ENCODE results near the gene DENND6B.

Gene DENND6B

GRCh38 chr22:50299785-50300619, 26.8 kb downstream of the DENND6B start:
- H3K4me1 ChIP-seq (ENCODE audit: control insufficient read depth, insufficient read depth, low read length), result peaks cover 38% of the 10 kb centered on the region
- peak overlapping the region; percentile 46 for H3K9ac ChIP-seq (ENCODE audit: low read length)
- no peaks in the 10 kb centered on the region for H3K9me3 ChIP-seq (ENCODE audit: control insufficient read depth, low read length)
- no peak for DNase-seq (ENCODE audit: low read depth)
- H3K4me3 ChIP-seq (ENCODE audit: low read length), result peak overlapping the region; percentile 41
- H3K27me3 ChIP-seq (replicated peaks; ENCODE audit: control insufficient read depth, insufficient read depth, low read length), result no peaks in the 10 kb centered on the region
- H3K36me3 ChIP-seq (ENCODE audit: control insufficient read depth, insufficient read depth, low read length, severe bottlenecking), result peaks cover 5% of the 10 kb centered on the region

GRCh38 chr22:50298937-50299784, 27.7 kb downstream of the DENND6B start:
- Histone ChIP-seq H3K9me3 (ENCODE audit: control insufficient read depth, low read length) (no peaks in the 10 kb centered on the region), H3K27me3 (replicated peaks; ENCODE audit: control insufficient read depth, insufficient read depth, low read length) (no peaks in the 10 kb centered on the region), H3K4me3 (ENCODE audit: low read length) (no peak overlapping the region)

GRCh38 chr22:50298266-50298637, 28.6 kb downstream of the DENND6B start:
- H3K4me3 ChIP-seq (ENCODE audit: low read length), result no peak overlapping the region
- H3K9ac ChIP-seq (ENCODE audit: low read length), result no peak overlapping the region
- H3K4me1 ChIP-seq (ENCODE audit: control insufficient read depth, insufficient read depth, low read length), result peaks cover 28% of the 10 kb centered on the region

More at GRCh38 chr22:50298937-50299784, 27.7 kb downstream of the DENND6B start:
- no peak for DNase-seq (ENCODE audit: low read depth)
- Histone ChIP-seq H3K36me3 (ENCODE audit: control insufficient read depth, insufficient read depth, low read length, severe bottlenecking) (peaks cover 10% of the 10 kb centered on the region), H3K4me1 (ENCODE audit: control insufficient read depth, insufficient read depth, low read length) (peaks cover 31% of the 10 kb centered on the region), H3K9ac (ENCODE audit: low read length) (no peak overlapping the region)

GRCh38 chr22:50297510-50298265, 29.1 kb downstream of the DENND6B start:
- Histone ChIP-seq H3K4me3 (ENCODE audit: low read length) (no peak overlapping the region), H3K4me1 (ENCODE audit: control insufficient read depth, insufficient read depth, low read length) (peaks cover 27% of the 10 kb centered on the region), H3K36me3 (ENCODE audit: control insufficient read depth, insufficient read depth, low read length, severe bottlenecking) (peaks cover 11% of the 10 kb centered on the region), H3K9me3 (ENCODE audit: control insufficient read depth, low read length) (no peaks in the 10 kb centered on the region), H3K9ac (ENCODE audit: low read length) (no peak overlapping the region), H3K27me3 (replicated peaks; ENCODE audit: control insufficient read depth, insufficient read depth, low read length) (no peaks in the 10 kb centered on the region)
- no peak for DNase-seq (ENCODE audit: low read depth)

More at GRCh38 chr22:50298266-50298637, 28.6 kb downstream of the DENND6B start:
- H3K27me3 ChIP-seq (replicated peaks; ENCODE audit: control insufficient read depth, insufficient read depth, low read length), result no peaks in the 10 kb centered on the region
- no peaks in the 10 kb centered on the region for H3K9me3 ChIP-seq (ENCODE audit: control insufficient read depth, low read length)
- no peak for DNase-seq (ENCODE audit: low read depth)
- H3K36me3 ChIP-seq (ENCODE audit: control insufficient read depth, insufficient read depth, low read length, severe bottlenecking), result peaks cover 11% of the 10 kb centered on the region

- no peak overlapping the region for H3K4me3 ChIP-seq (ENCODE audit: low read length)
- H3K4me1 ChIP-seq (ENCODE audit: control insufficient read depth, insufficient read depth, low read length), result peaks cover 24% of the 10 kb centered on the region
- peaks cover 11% of the 10 kb centered on the region for H3K36me3 ChIP-seq (ENCODE audit: control insufficient read depth, insufficient read depth, low read length, severe bottlenecking)
- H3K27me3 ChIP-seq (replicated peaks; ENCODE audit: control insufficient read depth, insufficient read depth, low read length), result no peaks in the 10 kb centered on the region
- no peaks in the 10 kb centered on the region for H3K9me3 ChIP-seq (ENCODE audit: control insufficient read depth, low read length)
- no peak for DNase-seq (ENCODE audit: low read depth)
- H3K9ac ChIP-seq (ENCODE audit: low read length), result no peak overlapping the region
These were observed 29.9 kb downstream of the DENND6B start for GRCh38 chr22:50296658-50297490.

DNA sequence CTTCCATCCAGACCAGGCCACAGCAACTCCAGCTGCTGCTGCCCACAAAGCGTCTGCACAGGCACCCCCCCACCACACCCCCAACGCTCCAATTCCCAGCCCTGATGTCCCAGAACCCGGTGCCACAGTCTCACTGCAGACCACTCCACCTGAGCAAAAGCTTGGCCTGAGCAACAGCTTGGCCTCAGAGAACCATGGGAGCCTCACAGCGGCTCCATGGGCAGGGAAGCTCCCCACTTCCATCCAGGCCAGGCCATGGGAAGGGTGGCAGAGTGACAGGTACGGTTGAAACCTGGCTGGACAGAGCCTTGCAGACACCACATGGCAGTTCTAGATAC, 32.5 kb downstream of the DENND6B start:
- H3K9ac ChIP-seq (ENCODE audit: low read length), result peak overlapping the region; percentile 80
- H3K9me3 ChIP-seq (ENCODE audit: control insufficient read depth, low read length), result no peaks in the 10 kb centered on the region
- DNase-seq (ENCODE audit: low read depth), result no peak
- peak overlapping the region; percentile 47 for H3K4me3 ChIP-seq (ENCODE audit: low read length)
- H3K36me3 ChIP-seq (ENCODE audit: control insufficient read depth, insufficient read depth, low read length, severe bottlenecking), result peaks cover 20% of the 10 kb centered on the region
- H3K4me1 ChIP-seq (ENCODE audit: control insufficient read depth, insufficient read depth, low read length), result peaks cover 20% of the 10 kb centered on the region
- no peaks in the 10 kb centered on the region for H3K27me3 ChIP-seq (replicated peaks; ENCODE audit: control insufficient read depth, insufficient read depth, low read length)

DNA sequence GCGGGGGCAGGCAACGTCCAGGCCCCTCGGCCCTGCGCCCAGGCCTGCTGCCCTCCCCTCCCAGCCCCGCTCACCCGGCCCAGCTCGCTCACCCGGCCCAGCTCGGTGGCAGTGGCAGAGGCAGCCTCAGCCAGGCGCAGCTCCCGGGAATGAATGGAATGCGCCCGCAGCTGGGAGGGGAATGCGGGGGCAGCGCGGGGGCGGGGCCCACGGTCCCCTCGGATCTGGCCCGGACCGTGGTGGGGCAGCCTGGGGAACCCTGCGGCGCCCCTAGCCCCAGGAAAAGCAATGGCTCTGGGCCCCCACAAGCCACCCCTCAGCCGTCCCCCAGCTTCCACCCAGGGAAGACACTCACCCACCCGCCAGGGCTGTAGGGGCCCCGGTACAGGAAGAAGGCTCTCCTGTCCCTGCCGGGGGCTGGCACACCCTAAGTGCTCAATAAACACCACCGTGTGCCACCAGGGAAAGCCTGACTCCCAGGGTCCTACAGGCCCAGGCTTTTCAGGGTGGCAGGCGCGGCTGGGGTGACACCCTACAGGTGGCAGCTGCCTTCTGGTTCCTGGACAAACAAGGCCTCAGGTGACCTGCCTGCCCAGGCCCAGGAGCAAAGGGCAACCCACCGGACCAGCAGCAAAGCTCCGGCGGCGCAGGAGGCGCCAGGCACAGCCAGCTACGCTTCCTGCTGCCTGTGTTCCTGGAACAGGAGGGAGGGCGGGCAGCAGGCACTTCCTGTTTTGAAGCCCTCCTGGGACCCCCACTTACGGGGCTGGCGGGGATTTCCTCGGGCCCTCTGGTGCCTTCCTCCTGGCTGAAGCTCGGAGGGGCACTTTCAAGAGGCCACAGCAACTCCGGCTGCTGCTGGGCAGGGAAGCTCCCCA, 33.1 kb downstream of the DENND6B start:
- peak; percentile 89 for DNase-seq (ENCODE audit: low read depth)
- peak overlapping the region; percentile 47 for H3K4me3 ChIP-seq (ENCODE audit: low read length)
- peaks cover 20% of the 10 kb centered on the region for H3K4me1 ChIP-seq (ENCODE audit: control insufficient read depth, insufficient read depth, low read length)
- H3K9ac ChIP-seq (ENCODE audit: low read length), result peak overlapping the region; percentile 80
- H3K9me3 ChIP-seq (ENCODE audit: control insufficient read depth, low read length), result no peaks in the 10 kb centered on the region
- H3K36me3 ChIP-seq (ENCODE audit: control insufficient read depth, insufficient read depth, low read length, severe bottlenecking), result peaks cover 26% of the 10 kb centered on the region
- no peaks in the 10 kb centered on the region for H3K27me3 ChIP-seq (replicated peaks; ENCODE audit: control insufficient read depth, insufficient read depth, low read length)

- peaks cover 20% of the 10 kb centered on the region for H3K4me1 ChIP-seq (ENCODE audit: control insufficient read depth, insufficient read depth, low read length)
- no peaks in the 10 kb centered on the region for H3K9me3 ChIP-seq (ENCODE audit: control insufficient read depth, low read length)
- H3K27me3 ChIP-seq (replicated peaks; ENCODE audit: control insufficient read depth, insufficient read depth, low read length), result no peaks in the 10 kb centered on the region
- peak overlapping the region; percentile 82 for H3K9ac ChIP-seq (ENCODE audit: low read length)
- DNase-seq (ENCODE audit: low read depth), result no peak
- H3K4me3 ChIP-seq (ENCODE audit: low read length), result peak overlapping the region; percentile 56
- peaks cover 34% of the 10 kb centered on the region for H3K36me3 ChIP-seq (ENCODE audit: control insufficient read depth, insufficient read depth, low read length, severe bottlenecking)
These were observed 34.0 kb downstream of the DENND6B start for GRCh38 chr22:50292643-50293440.

DNA sequence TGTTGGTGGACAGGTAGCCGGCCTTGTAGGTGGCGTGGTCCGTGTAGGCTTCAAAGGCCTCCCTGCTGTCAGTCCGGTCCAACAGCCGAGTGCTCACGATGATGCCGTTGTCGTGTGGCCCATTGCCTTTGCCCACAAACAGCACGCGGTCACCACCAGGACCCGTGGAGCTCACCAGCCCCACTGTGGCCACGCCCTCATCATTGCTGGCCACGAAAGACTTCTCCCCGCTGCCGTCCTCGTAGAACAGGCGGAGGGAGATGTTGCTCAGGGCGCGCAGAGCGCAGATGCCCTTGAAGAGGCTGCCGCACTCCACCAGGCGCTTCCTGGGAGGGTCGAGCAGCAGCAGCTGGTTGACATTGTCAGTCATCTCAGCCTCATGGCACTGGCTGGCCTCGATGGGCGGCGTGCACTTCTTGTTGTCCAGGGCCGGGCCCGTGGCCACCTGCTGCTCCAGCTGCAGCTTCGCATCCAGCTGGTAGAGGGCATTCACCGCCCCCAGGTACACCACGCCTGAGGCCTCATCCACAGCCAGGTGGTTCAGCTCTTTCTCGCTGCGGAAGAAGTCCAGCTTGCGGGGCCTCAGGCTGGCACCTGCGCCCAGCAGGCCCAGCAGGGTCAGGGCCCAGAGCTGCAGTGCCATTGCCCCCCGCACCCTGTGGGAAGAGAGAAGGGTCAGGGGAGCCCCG, 36.7 kb downstream of the DENND6B start:
- Histone ChIP-seq H3K4me3 (ENCODE audit: low read length) (no peak overlapping the region), H3K27me3 (replicated peaks; ENCODE audit: control insufficient read depth, insufficient read depth, low read length) (no peaks in the 10 kb centered on the region), H3K4me1 (ENCODE audit: control insufficient read depth, insufficient read depth, low read length) (peaks cover 14% of the 10 kb centered on the region), H3K9me3 (ENCODE audit: control insufficient read depth, low read length) (no peaks in the 10 kb centered on the region), H3K36me3 (ENCODE audit: control insufficient read depth, insufficient read depth, low read length, severe bottlenecking) (peaks cover 53% of the 10 kb centered on the region), H3K9ac (ENCODE audit: low read length) (no peak overlapping the region)
- no peak for DNase-seq (ENCODE audit: low read depth)

All from adipocyte (in vitro differentiated cells).